NCI-H1694 treated with DMSO at 0.1 percent for 48 hours (cell line): Measurements from ENCODE around the gene ZNF500.

ENCODE experiments used
- DNase-seq: peaks from one replicate; lab custom pipeline; 2025; lab: John Stamatoyannopoulos, UW

The ZNF500 gene

DNA sequence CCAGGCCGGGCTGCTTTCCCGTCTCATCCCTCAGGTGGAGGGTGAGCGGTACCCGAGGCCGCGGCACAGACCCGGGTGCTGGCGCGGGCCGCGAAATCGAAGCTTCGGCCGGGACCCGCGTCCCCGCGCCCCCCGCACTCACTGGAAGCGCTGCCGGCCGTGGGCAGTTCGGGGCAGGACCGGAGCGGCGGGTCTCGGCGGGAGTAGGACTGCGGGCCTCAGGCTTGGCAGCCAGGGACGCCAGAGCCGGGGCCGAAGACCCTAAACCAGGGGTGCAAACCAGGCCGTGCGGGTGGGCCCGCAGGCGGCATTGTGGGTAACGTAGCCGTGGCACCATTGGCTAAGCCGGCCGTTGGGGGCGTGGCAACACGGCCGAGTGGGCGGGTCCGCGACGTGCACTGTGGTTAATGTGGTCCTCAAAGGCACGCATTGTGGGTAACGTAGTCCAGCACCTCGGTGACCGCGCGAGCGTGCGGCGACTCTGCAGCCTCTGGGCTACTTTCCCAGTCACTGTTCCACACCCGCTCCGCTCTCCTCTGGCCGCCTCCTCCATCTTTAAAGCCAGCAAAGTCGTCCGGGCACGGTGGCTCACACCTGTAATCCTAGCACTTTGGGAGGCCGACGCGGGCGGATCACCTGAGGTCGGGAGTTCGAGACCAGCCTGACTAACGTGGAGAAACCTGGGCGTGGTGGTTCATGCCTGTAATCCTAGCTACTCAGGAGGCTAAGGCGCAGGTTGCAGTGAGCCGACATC lies at the start of gene ZNF500:
ZNF500 (minus strand) TSS at position 288 of the 754 bp plus-strand sequence. CDS start 1,184 bp downstream, outside the sequence.
- peak; percentile 83 for DNase-seq

DNA sequence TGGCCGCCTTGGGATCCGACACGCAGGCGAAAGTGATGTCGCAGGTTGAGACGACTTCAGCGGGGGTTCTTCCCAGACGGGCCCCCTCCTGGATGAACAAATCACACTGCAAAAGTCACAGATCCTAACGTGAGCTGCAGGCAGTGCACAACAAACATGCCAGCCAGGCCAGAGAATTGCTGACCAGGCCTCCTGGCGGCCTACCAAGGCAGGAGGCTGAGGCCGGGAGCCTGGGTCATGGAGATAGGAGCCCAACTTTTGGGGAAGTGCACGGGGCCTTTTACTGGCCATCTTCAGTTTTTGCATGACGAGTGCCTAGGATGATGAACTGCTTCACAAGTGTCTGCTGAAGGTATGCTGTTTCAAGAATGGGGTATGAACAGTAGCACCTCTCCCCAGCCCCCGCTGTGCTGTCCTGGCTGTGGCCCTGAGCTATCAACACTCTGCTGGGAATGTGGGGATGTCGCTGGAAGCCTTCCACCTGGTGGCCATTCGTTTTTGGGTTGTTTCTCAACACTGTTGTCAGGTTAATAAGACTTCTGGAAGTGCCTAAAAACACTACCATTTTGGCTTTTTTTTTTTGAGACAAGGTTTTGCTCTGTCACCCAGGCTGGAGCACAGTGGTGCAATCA lies 47.7 kb upstream of the ZNF500 start:
- DNase-seq = no peak

DNA sequence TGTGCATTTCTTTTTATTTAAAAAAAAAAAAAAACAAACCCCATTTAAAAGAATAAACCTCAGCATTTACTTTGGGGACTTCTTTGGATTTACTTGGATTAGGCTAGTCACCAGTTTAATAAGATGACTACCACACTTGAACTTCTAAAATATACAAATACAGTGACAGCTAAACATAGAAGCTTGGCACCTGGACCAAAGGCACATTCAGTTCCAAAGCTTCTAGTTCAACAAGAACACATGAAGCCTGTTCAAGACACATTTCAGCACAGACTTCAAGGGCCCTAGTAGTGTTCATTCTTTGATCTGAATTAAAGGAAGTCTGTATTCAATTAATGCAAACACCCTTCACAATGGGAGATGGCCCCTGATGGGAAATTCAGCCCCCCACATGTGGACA lies 47.1 kb upstream of the ZNF500 start:
- DNase-seq = no peak

- DNase-seq = no peak
These were observed 46.5 kb upstream of the ZNF500 start for GRCh38 chr16:4813251-4814003.

DNA sequence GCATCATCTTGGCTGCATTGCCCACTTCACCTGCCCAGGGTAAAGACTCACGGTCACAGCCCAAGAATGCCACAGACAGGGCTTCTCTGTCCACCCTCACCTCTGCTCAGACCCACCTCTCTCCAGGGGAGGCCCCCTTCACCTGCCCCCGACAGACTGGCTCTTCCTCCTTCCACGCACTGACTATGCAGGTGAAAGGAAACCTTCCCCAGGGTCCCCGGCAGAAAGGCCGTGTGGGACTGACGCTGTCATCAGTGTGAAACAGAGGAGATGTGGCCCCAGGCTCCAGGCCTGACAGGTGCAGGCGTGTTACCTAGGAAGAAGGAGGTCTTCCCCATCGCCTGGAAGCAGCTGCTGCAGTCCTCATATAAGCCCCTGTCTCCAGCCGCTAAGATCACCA lies 44.8 kb upstream of the ZNF500 start:
- DNase-seq = no peak

DNA sequence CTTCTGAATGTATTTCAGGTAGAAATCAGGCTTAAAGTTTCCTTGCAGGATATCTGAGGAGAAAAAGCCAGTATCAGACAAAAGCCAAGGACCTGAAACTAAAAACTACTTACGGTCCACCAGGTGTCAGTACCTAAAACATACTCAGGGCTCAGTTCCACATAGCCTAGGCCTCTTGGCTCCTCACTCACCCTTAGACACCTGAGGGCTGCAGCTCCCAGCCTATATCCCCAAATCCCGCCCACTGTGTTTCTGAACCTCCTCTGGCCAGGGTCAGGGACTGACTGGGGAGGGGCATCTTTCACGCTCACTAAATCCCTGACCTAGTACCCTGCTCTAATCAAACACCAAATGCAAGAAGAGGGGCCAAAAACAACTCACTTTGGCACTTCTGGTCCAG lies 44.3 kb upstream of the ZNF500 start:
- DNase-seq = no peak

GRCh38 chr16:4806280-4806679 lies 39.3 kb upstream of the ZNF500 start:
- DNase-seq = no peak

GRCh38 chr16:4805231-4805630 lies 38.3 kb upstream of the ZNF500 start:
- no peak for DNase-seq

GRCh38 chr16:4803898-4804762 lies 37.2 kb upstream of the ZNF500 start:
- DNase-seq = no peak

DNA sequence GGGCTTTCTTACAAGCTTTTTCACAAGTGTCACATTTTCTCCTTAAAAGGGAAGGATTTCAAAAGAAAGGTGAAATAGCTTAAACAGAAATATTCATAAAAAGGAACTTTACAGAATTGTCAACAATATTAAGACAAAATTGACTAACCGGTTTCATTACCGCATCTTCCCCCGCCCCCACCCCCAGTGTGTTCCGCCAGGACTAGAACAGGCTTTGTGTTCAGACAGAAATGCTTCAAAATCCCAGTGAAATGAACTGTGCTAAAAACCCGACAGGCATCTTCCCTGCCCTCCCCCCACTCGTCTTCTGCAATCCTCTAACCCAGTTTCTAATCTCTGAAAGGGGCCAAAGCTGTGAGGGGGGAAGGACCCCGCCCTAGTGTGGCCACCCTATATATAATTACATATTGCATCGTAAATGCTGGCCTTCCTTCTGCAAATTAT lies 36.5 kb upstream of the ZNF500 start:
- no peak for DNase-seq

DNA sequence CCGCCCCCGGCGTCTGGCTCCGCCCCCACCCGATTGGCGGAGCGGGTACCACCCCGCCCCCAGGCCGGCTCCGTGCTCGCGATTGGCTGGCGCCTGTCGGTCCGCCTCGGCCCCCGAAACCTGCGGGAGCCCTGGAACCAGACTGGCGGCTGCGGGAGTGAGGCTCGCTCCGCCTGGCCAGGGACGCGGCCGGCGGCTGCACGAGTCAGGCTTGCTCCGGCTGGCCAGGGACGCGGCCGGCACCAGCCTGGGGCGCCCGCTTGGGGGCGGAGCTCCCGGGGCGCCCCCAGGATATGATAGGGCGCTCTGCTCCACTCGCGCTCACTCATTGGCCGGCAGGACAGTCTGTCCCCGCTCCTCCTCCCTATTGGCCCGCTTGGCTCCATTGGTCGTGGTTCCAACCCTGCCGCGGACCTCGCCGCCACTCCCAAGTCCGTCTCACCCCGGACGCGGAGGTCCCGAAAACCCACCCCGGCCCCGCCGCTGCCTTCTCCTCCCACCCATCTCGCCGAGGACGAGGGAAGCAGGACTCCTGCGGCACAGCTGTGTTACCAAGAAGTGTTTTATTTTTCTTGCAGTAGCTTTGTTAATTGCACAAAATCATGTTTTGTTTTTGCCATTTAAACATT lies 35.8 kb upstream of the ZNF500 start:
- DNase-seq = peak; percentile 84

GRCh38 chr16:4801962-4802658 lies 35.1 kb upstream of the ZNF500 start, which contains the start of gene ROGDI:
Gene ROGDI, minus strand, starts transcription at chr16:4802633. Its CDS starts 62 bp downstream, at chr16:4802571.
- DNase-seq = peak; percentile 11

DNA sequence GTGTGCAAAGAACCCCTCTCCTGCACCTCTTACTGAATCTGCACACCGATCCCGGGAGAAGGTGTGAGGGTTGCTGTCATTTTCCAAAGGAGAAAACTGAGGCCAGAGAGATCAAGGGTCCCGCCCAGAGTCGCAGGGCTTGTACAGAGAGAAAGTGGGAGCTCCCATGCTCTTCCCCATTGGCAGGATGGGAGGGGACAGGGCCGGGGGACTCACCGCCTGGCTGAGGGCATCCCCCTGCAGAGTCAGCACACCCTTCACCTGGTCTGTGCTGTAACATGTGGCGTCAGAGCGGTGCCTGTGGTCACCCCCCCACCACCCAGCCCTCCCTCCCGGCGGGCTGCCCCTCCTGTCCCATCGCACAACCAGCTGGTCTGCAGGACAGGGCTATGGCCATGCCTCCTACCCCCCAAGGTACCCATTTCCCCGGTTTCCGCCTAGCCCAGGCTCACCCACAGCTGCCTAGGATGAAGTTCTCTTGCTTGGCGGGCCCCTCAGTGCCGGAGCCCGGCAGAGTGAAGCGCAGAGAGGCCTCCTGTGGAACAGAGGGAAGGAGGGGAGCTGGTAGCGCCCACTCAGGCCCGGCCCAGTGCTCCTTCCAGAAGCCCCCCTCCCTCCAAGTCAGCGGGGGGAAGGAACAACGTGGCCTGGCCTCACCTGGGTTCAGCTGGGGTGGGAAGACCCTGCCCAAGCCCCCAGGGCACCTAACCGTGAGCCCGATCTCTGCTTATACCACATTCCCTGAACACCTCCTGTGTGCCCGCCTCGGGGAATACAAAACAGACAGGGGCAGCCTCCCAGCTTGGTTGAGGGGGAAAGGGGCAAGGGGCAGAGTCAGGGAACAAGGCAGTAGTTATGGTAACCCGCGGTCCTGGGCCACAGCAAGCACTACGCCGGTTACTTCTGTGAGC lies 34.3 kb upstream of the ZNF500 start:
- no peak for DNase-seq

DNA sequence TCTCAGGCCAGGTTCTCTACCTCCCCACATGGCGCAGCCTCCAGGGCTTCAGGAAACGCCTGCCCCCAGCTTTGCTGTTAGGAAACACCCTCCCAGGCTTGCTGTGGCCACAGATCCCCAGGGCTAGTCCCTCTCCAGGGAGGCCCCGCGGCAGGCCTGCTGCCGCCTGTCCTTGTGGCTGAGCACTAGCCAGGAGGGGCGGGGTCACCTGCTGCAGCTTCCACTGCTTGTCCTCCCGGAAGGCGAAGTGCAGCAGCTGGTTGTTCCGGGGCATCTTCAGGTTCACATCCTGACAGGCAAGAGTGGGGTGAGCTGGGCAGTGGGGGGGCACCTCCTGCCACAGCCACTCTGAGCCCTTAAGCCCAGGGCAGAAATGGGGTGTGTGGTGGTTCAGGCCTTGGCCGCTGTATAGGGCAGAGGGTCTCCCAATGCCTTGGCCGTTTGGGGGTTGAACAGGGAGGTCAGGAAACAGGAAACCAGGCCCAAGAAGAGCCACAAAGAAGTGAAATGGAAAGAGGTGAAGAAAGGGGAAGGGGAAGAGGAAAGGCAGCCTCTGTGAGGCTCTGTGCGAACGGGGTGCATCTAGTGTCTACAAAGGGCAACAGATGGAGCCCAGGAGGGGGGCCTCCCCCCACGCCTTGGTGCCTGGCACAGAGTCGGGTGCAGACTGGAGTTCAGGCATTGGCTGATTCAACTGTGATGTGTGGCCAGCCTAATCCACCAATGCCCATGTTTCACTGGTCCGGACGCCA lies 33.5 kb upstream of the ZNF500 start:
- peak; percentile 35 for DNase-seq

- DNase-seq = no peak
These were observed 32.4 kb upstream of the ZNF500 start for GRCh38 chr16:4799171-4799855.

DNA sequence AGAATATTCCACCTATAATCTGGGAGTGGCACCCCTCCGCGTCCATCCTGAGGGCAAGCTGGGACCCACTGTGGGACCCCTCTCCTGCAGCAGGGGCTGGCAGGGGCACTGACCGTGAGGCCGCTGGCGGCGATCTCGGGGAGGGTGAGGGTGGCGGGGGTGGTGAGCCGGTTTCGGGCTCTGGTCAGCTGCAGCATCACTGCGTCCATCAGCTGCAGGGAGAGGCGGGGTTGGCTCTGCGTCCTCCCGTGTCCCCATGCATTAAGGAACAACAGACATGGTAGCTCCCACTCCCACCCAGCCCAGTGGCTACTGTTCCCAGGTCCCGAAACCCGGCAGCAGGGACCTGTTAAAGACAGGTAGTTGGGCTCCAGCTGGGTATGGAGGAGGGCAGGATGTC lies 31.5 kb upstream of the ZNF500 start:
- DNase-seq = no peak

- DNase-seq = no peak
These were observed 30.9 kb upstream of the ZNF500 start for GRCh38 chr16:4797805-4798252.
